Measurements from ENCODE around the gene F11. TPM values are rescaled to one million over a fixed set of nuclear protein-coding genes. Genes with fewer than 3 reads are reported as not detected.

The F11 gene
- total RNA-seq, 1 donor from 2014 or later = 0.31 TPM

DNA sequence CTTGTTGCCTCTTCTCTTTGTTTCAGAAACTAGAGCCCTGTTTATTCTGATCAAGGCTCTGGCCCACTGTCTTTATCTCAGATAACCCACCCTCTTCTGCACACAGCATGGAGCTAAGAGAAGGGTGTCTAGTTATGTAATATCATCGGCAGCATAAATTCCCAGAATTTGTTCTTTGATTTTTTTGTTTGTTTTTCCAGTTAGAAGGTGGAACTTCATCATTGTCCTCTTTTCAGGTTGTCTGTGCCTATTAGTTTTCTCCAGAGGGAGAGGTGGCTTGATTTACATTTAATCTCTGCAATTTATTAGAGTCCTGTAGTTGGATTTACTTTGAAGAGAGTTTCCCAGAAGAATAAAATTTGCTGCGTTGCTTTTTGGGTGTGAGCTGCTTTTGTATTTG lies 15.2 kb upstream of the F11 start:
- Mint-ChIP-seq H3K4me1 (ENCODE audit: unreplicated experiment) (peaks cover 8% of the 10 kb centered on the region), H3K4me3 (ENCODE audit: unreplicated experiment) (no peak overlapping the region), H3K27me3 (ENCODE audit: unreplicated experiment) (peaks cover 8% of the 10 kb centered on the region), H3K9me3 (ENCODE audit: unreplicated experiment) (no peaks in the 10 kb centered on the region), H3K27ac (ENCODE audit: unreplicated experiment) (no peak overlapping the region), H3K36me3 (ENCODE audit: low read depth, unreplicated experiment) (peaks cover 8% of the 10 kb centered on the region)
- no peak for DNase-seq (ENCODE audit: low spot score)
- TF ChIP-seq, protein P1, sequence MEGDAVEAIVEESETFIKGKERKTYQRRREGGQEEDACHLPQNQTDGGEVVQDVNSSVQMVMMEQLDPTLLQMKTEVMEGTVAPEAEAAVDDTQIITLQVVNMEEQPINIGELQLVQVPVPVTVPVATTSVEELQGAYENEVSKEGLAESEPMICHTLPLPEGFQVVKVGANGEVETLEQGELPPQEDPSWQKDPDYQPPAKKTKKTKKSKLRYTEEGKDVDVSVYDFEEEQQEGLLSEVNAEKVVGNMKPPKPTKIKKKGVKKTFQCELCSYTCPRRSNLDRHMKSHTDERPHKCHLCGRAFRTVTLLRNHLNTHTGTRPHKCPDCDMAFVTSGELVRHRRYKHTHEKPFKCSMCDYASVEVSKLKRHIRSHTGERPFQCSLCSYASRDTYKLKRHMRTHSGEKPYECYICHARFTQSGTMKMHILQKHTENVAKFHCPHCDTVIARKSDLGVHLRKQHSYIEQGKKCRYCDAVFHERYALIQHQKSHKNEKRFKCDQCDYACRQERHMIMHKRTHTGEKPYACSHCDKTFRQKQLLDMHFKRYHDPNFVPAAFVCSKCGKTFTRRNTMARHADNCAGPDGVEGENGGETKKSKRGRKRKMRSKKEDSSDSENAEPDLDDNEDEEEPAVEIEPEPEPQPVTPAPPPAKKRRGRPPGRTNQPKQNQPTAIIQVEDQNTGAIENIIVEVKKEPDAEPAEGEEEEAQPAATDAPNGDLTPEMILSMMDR (IDR thresholded peaks at IDR 0.05; ENCODE audit: unreplicated experiment) = no peak

DNA sequence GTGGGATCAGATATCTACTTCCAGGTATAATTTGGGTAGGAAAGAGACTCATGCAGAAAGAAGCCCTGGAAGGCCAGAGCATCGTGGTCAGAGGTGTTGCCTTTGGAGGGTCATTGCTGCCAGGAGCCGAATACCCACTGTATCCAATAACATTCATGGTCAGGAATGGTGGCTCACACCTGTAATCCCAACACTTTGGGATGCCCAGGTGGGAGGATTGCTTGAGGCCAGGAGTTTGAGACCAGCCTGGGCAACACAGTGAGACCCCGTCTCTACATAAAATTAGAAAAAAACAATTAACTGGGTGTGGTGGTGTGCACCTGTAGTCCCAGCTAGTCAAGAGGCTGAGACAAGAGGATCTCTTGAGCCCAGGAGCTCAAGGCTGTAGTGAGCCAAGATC lies 10.9 kb upstream of the F11 start:
- Mint-ChIP-seq H3K36me3 (ENCODE audit: low read depth, unreplicated experiment) (no peaks in the 10 kb centered on the region), H3K4me1 (ENCODE audit: unreplicated experiment) (peaks cover 8% of the 10 kb centered on the region), H3K4me3 (ENCODE audit: unreplicated experiment) (no peak overlapping the region), H3K27me3 (ENCODE audit: unreplicated experiment) (peaks cover 3% of the 10 kb centered on the region), H3K9me3 (ENCODE audit: unreplicated experiment) (no peaks in the 10 kb centered on the region), H3K27ac (ENCODE audit: unreplicated experiment) (no peak overlapping the region)
- TF ChIP-seq, protein P1 (IDR thresholded peaks at IDR 0.05; ENCODE audit: unreplicated experiment) = no peak
- DNase-seq (ENCODE audit: low spot score) = no peak

DNA sequence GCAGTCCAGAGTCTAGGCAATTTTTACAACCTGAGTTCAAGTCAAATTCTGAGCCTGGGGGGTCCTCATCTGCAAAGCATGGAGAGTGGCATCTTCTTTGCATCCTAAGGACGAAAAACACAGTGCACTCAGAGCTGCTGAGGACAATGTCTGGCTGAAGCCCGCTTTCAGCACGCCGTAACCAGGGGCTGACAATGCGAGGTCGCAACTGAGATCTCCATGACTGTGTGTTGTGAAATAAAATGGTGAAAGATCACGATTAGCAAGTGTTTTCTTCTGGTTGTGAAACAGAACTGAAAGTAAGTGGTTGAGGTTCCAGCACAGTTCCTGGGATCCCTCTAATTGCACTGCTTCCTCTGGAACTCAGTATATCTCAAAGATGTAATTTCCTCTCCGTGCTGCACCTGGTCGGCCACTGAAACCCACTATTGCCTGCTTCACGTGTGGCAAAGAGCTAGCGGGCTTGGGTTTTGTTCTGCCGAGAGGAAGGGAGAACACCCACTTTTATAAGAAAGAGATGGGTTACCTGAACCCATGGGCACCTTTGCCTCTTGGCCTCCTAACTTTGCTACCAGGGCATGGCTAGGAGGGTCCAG lies 7.7 kb upstream of the F11 start:
- TF ChIP-seq, protein P1 (IDR thresholded peaks at IDR 0.05; ENCODE audit: unreplicated experiment) = no peak
- no peak for DNase-seq (ENCODE audit: low spot score)
- Mint-ChIP-seq H3K9me3 (ENCODE audit: unreplicated experiment) (no peaks in the 10 kb centered on the region), H3K27me3 (ENCODE audit: unreplicated experiment) (peaks cover 3% of the 10 kb centered on the region), H3K4me3 (ENCODE audit: unreplicated experiment) (no peak overlapping the region), H3K27ac (ENCODE audit: unreplicated experiment) (no peak overlapping the region), H3K36me3 (ENCODE audit: low read depth, unreplicated experiment) (no peaks in the 10 kb centered on the region), H3K4me1 (ENCODE audit: unreplicated experiment) (peaks cover 8% of the 10 kb centered on the region)

DNA sequence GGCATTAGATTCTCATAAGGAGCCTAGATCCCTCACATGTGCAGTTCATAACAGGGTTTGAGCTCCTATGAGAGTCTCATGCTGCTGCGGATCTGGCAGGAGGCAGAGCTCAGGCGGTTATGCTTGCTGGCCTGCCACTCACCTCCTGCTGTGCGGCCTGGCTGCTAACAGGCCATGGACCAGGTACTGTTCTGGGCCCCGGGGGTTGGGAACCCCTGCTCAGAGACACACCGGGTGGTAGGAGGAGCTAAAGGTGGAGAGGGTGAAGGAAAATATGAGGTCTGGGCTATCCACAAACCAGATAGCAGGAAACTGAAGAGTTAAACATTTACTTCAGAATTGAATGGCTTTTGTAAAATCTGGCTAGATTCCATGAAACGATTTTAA lies 5.9 kb upstream of the F11 start:
- no peaks in the 10 kb centered on the region for H3K36me3 Mint-ChIP-seq (ENCODE audit: low read depth, unreplicated experiment)
- H3K4me3 Mint-ChIP-seq (ENCODE audit: unreplicated experiment) = no peak overlapping the region
- no peaks in the 10 kb centered on the region for H3K4me1 Mint-ChIP-seq (ENCODE audit: unreplicated experiment)
- no peaks in the 10 kb centered on the region for H3K9me3 Mint-ChIP-seq (ENCODE audit: unreplicated experiment)
- TF ChIP-seq, protein P1 (IDR thresholded peaks at IDR 0.05; ENCODE audit: unreplicated experiment) = no peak
- H3K27me3 Mint-ChIP-seq (ENCODE audit: unreplicated experiment) = no peaks in the 10 kb centered on the region
- no peak overlapping the region for H3K27ac Mint-ChIP-seq (ENCODE audit: unreplicated experiment)
- no peak for DNase-seq (ENCODE audit: low spot score)

DNA sequence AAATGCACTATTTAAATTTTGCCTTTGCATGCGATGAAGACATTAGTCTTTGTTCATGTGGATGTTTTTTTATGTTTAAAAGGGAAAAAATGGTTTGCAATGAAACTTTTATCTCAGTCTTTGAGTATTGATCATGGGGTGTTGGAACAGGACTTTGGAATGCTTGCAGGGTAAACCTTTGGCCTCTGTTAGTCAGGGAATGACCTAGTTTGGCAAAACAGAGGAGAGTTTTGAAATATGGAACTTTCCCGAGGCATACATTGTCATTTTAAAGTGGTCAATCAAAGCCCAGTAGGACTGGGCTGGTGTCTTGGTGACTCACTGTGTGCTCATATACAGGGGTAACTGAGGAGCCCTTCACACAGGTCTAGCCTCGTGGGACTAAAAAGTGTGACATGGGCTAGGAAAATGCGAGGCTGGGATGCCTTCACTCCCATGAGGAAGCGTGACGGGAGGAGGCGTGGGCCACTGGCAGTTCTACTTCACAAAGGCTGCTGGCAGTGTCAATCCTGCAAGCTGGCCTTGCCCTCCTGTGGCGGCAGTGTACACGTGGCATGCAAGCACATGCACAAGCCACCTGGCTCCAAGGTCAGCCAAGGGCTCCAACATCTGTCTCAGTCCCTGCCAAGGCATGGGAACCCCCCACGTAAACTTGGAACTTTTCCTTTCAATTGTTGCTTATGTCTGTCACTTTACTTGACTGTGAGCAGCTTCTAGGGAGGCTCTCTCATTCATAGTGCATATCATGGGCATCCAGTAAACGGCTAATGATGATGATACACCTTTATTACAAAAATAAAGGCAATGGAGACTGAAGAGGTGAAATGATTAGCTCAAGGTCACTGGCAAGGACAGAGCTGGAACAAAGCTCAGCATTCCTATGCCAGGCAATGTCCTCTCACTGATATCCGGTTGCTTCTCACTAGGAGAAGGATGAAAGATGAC lies 5.2 kb upstream of the F11 start:
- no peak for DNase-seq (ENCODE audit: low spot score)
- TF ChIP-seq, protein P1 (IDR thresholded peaks at IDR 0.05; ENCODE audit: unreplicated experiment) = no peak
- H3K36me3 Mint-ChIP-seq (ENCODE audit: low read depth, unreplicated experiment) = no peaks in the 10 kb centered on the region
- H3K4me3 Mint-ChIP-seq (ENCODE audit: unreplicated experiment) = no peak overlapping the region
- H3K4me1 Mint-ChIP-seq (ENCODE audit: unreplicated experiment) = no peaks in the 10 kb centered on the region
- H3K27me3 Mint-ChIP-seq (ENCODE audit: unreplicated experiment) = no peaks in the 10 kb centered on the region
- H3K9me3 Mint-ChIP-seq (ENCODE audit: unreplicated experiment) = no peaks in the 10 kb centered on the region
- no peak overlapping the region for H3K27ac Mint-ChIP-seq (ENCODE audit: unreplicated experiment)

All from endothelial cell (in vitro differentiated cells).